ENCODE data around the gene NUTM2G. TPM values are rescaled to one million over a fixed set of nuclear protein-coding genes. Genes with fewer than 3 reads are reported as not detected.
"Not testable (repeated sequence)": the region's sequence is repeated elsewhere in the genome, so short reads cannot be mapped to it uniquely, and the experiment has no call there.

The NUTM2G gene
- total RNA-seq, 1 experiment from 2014 or later, result not detected

GRCh38 chr9:96934706-96935105, 6.1 kb downstream of the NUTM2G start:
- intact Hi-C loops (cut with micrococcal nuclease; ENCODE audit: unreplicated experiment), result loop anchor here (5.0 kb wide), 1 partner anchor 77 kb away; no protein-coding TSS in a partner anchor
- H3K36me3 ChIP-seq (ENCODE audit: low read depth); BruUV-seq (replicated peaks); DNase-seq; H3K4me2 ChIP-seq; POLR2A ChIA-PET (ENCODE audit: unreplicated experiment); H3K4me3 ChIP-seq; H3K9me2 ChIP-seq (ENCODE audit: insufficient read depth); H4K20me1 ChIP-seq (ENCODE audit: insufficient read depth); H3K4me1 ChIP-seq (replicated peaks; ENCODE audit: insufficient read depth); H3K79me2 ChIP-seq (ENCODE audit: low read depth); H3K27ac ChIP-seq; H3K9me3 ChIP-seq (ENCODE audit: insufficient read depth, low read depth); H3K27me3 ChIP-seq (ENCODE audit: insufficient read depth, low read depth); H3F3A ChIP-seq (ENCODE audit: insufficient read depth, low read depth); H2AFZ ChIP-seq; CTCF ChIA-PET: not testable (repeated sequence)

- DNase-seq; H2AFZ ChIP-seq; H3F3A ChIP-seq (ENCODE audit: insufficient read depth, low read depth); H3K9me3 ChIP-seq (ENCODE audit: insufficient read depth, low read depth); CTCF ChIA-PET; H3K27ac ChIP-seq; H3K79me2 ChIP-seq (ENCODE audit: low read depth); H3K36me3 ChIP-seq (ENCODE audit: low read depth); H3K4me2 ChIP-seq; intact Hi-C loops (cut with micrococcal nuclease; ENCODE audit: unreplicated experiment); H4K20me1 ChIP-seq (ENCODE audit: insufficient read depth); H3K4me1 ChIP-seq (replicated peaks; ENCODE audit: insufficient read depth); H3K27me3 ChIP-seq (ENCODE audit: insufficient read depth, low read depth); H3K9me2 ChIP-seq (ENCODE audit: insufficient read depth); BruUV-seq (replicated peaks); H3K4me3 ChIP-seq; POLR2A ChIA-PET (ENCODE audit: unreplicated experiment): not testable (repeated sequence)
Observed at GRCh38 chr9:96935401-96935800, 6.8 kb downstream of the NUTM2G start.

- H3K27ac ChIP-seq; H3K9me3 ChIP-seq (ENCODE audit: insufficient read depth, low read depth); H3K4me2 ChIP-seq; intact Hi-C loops (cut with micrococcal nuclease; ENCODE audit: unreplicated experiment); H3K4me1 ChIP-seq (replicated peaks; ENCODE audit: insufficient read depth); H3F3A ChIP-seq (ENCODE audit: insufficient read depth, low read depth); POLR2A ChIA-PET (ENCODE audit: unreplicated experiment); BruUV-seq (replicated peaks); H3K9me2 ChIP-seq (ENCODE audit: insufficient read depth); H4K20me1 ChIP-seq (ENCODE audit: insufficient read depth); H3K27me3 ChIP-seq (ENCODE audit: insufficient read depth, low read depth); H3K36me3 ChIP-seq (ENCODE audit: low read depth); H2AFZ ChIP-seq; H3K79me2 ChIP-seq (ENCODE audit: low read depth); H3K4me3 ChIP-seq; CTCF ChIA-PET; DNase-seq: not testable (repeated sequence)
Observed at GRCh38 chr9:96937442-96937841, 8.8 kb downstream of the NUTM2G start.

GRCh38 chr9:96938957-96939665, 10.5 kb downstream of the NUTM2G start:
- H3K27me3 ChIP-seq (ENCODE audit: insufficient read depth, low read depth); H3F3A ChIP-seq (ENCODE audit: insufficient read depth, low read depth); POLR2A ChIA-PET (ENCODE audit: unreplicated experiment); BruUV-seq (replicated peaks); H3K9me3 ChIP-seq (ENCODE audit: insufficient read depth, low read depth); DNase-seq; CTCF ChIA-PET; H2AFZ ChIP-seq; H3K4me1 ChIP-seq (replicated peaks; ENCODE audit: insufficient read depth); H3K79me2 ChIP-seq (ENCODE audit: low read depth); H3K36me3 ChIP-seq (ENCODE audit: low read depth); H3K4me2 ChIP-seq; H4K20me1 ChIP-seq (ENCODE audit: insufficient read depth); H3K27ac ChIP-seq; intact Hi-C loops (cut with micrococcal nuclease; ENCODE audit: unreplicated experiment); H3K9me2 ChIP-seq (ENCODE audit: insufficient read depth); H3K4me3 ChIP-seq: not testable (repeated sequence)

- H3K27me3 ChIP-seq (ENCODE audit: insufficient read depth, low read depth); H3K79me2 ChIP-seq (ENCODE audit: low read depth); H3K9me2 ChIP-seq (ENCODE audit: insufficient read depth); H3K36me3 ChIP-seq (ENCODE audit: low read depth); H3F3A ChIP-seq (ENCODE audit: insufficient read depth, low read depth); H3K27ac ChIP-seq; H3K9me3 ChIP-seq (ENCODE audit: insufficient read depth, low read depth); H4K20me1 ChIP-seq (ENCODE audit: insufficient read depth); H3K4me1 ChIP-seq (replicated peaks; ENCODE audit: insufficient read depth); DNase-seq; POLR2A ChIA-PET (ENCODE audit: unreplicated experiment); intact Hi-C loops (cut with micrococcal nuclease; ENCODE audit: unreplicated experiment); H2AFZ ChIP-seq; BruUV-seq (replicated peaks); CTCF ChIA-PET; H3K4me2 ChIP-seq; H3K4me3 ChIP-seq: not testable (repeated sequence)
Observed at GRCh38 chr9:96940982-96941381, 12.3 kb downstream of the NUTM2G start.

GRCh38 chr9:96941628-96942027, 13.0 kb downstream of the NUTM2G start:
- H3K4me2 ChIP-seq; CTCF ChIA-PET; POLR2A ChIA-PET (ENCODE audit: unreplicated experiment); BruUV-seq (replicated peaks); H3K9me2 ChIP-seq (ENCODE audit: insufficient read depth); H3K27ac ChIP-seq; H3K9me3 ChIP-seq (ENCODE audit: insufficient read depth, low read depth); H3K79me2 ChIP-seq (ENCODE audit: low read depth); H2AFZ ChIP-seq; H3K4me3 ChIP-seq; H4K20me1 ChIP-seq (ENCODE audit: insufficient read depth); DNase-seq; H3K36me3 ChIP-seq (ENCODE audit: low read depth); H3K27me3 ChIP-seq (ENCODE audit: insufficient read depth, low read depth); intact Hi-C loops (cut with micrococcal nuclease; ENCODE audit: unreplicated experiment); H3K4me1 ChIP-seq (replicated peaks; ENCODE audit: insufficient read depth); H3F3A ChIP-seq (ENCODE audit: insufficient read depth, low read depth): not testable (repeated sequence)

GRCh38 chr9:96942181-96942580, 13.5 kb downstream of the NUTM2G start:
- POLR2A ChIA-PET (ENCODE audit: unreplicated experiment); H2AFZ ChIP-seq; H3K9me3 ChIP-seq (ENCODE audit: insufficient read depth, low read depth); CTCF ChIA-PET; H3K4me1 ChIP-seq (replicated peaks; ENCODE audit: insufficient read depth); H4K20me1 ChIP-seq (ENCODE audit: insufficient read depth); intact Hi-C loops (cut with micrococcal nuclease; ENCODE audit: unreplicated experiment); H3K4me3 ChIP-seq; H3K36me3 ChIP-seq (ENCODE audit: low read depth); H3K27me3 ChIP-seq (ENCODE audit: insufficient read depth, low read depth); H3K79me2 ChIP-seq (ENCODE audit: low read depth); DNase-seq; H3F3A ChIP-seq (ENCODE audit: insufficient read depth, low read depth); H3K27ac ChIP-seq; BruUV-seq (replicated peaks); H3K4me2 ChIP-seq; H3K9me2 ChIP-seq (ENCODE audit: insufficient read depth): not testable (repeated sequence)

Data from PC-9 (cell line).